Measurements from ENCODE around the gene CCDC7. TPM values are rescaled to one million over a fixed set of nuclear protein-coding genes. Genes with fewer than 3 reads are reported as not detected.
"Not testable (repeated sequence)": the region's sequence is repeated elsewhere in the genome, so short reads cannot be mapped to it uniquely, and the experiment has no call there.

Gene CCDC7
- total and polyA plus RNA-seq, 4 experiments from 2014 or later = 7.7 to 90.5 (median 41.8) TPM

GRCh38 chr10:32787690-32788284, 341.8 kb downstream of the CCDC7 start:
- Mint-ChIP-seq H3K27me3 (no peaks in the 10 kb centered on the region), H3K27ac (no peak overlapping the region), H3K36me3 (peaks cover 5 to 17% of the 10 kb centered on the region in 2 donors), H3K4me3 (no peak overlapping the region), H3K4me1 (no peaks in the 10 kb centered on the region), H3K9me3 (peaks cover 2 to 38% (median 15%) of the 10 kb centered on the region in 8 donors)
- Histone ChIP-seq H3K4me3 (ENCODE audit: low read length in 2 of 2) (no peak overlapping the region), H3K27me3 (ENCODE audit: insufficient read depth, low read length) (no peaks in the 10 kb centered on the region), H3K9me3 (ENCODE audit: control insufficient read depth in 1 of 2, low read length in 2 of 2) (no peaks in the 10 kb centered on the region), H3K27ac (ENCODE audit: low read depth, low read length) (no peak overlapping the region), H3K4me1 (ENCODE audit: insufficient read depth, low read length) (no peaks in the 10 kb centered on the region), H3K36me3 (ENCODE audit: insufficient read depth, low read length) (no peaks in the 10 kb centered on the region)
- POLR2A ChIA-PET (ENCODE audit: partially characterized antibody) = no interaction called here
- CTCF ChIA-PET (ENCODE audit: partially characterized antibody) = no interaction called here
- DNase-seq = no peak
- intact Hi-C loops (cut with micrococcal nuclease) = no loop called here

GRCh38 chr10:32788359-32788758, 342.4 kb downstream of the CCDC7 start:
- no peaks in the 10 kb centered on the region for H3K27me3 ChIP-seq (ENCODE audit: insufficient read depth, low read length)
- H3K4me1 Mint-ChIP-seq = no peaks in the 10 kb centered on the region
- H3K4me1 ChIP-seq (ENCODE audit: insufficient read depth, low read length) = no peaks in the 10 kb centered on the region
- CTCF ChIA-PET (ENCODE audit: partially characterized antibody) = no interaction called here
- no peaks in the 10 kb centered on the region for H3K9me3 ChIP-seq (ENCODE audit: control insufficient read depth in 1 of 2, low read length in 2 of 2)
- no peaks in the 10 kb centered on the region for H3K27me3 Mint-ChIP-seq
- peaks cover 2 to 38% (median 15%) of the 10 kb centered on the region in 8 donors for H3K9me3 Mint-ChIP-seq
- H3K4me3 ChIP-seq (ENCODE audit: low read length in 2 of 2) = no peak overlapping the region
- no peak overlapping the region for H3K27ac Mint-ChIP-seq
- intact Hi-C loops (cut with micrococcal nuclease) = no loop called here
- no peak overlapping the region for H3K27ac ChIP-seq (ENCODE audit: low read depth, low read length)
- peaks cover 5 to 17% of the 10 kb centered on the region in 2 donors for H3K36me3 Mint-ChIP-seq
- H3K4me3 Mint-ChIP-seq = no peak overlapping the region
- no peak for DNase-seq
- H3K36me3 ChIP-seq (ENCODE audit: insufficient read depth, low read length) = no peaks in the 10 kb centered on the region
- POLR2A ChIA-PET (ENCODE audit: partially characterized antibody) = no interaction called here

- no peaks in the 10 kb centered on the region for H3K4me1 Mint-ChIP-seq
- no peaks in the 10 kb centered on the region for H3K27me3 Mint-ChIP-seq
- CTCF ChIA-PET (ENCODE audit: partially characterized antibody) = no interaction called here
- POLR2A ChIA-PET (ENCODE audit: partially characterized antibody) = no interaction called here
- DNase-seq = no peak
- peaks cover 5 to 17% of the 10 kb centered on the region in 2 donors for H3K36me3 Mint-ChIP-seq
- Histone ChIP-seq H3K4me3 (ENCODE audit: low read length in 2 of 2) (no peak overlapping the region), H3K27me3 (ENCODE audit: insufficient read depth, low read length) (no peaks in the 10 kb centered on the region), H3K4me1 (ENCODE audit: insufficient read depth, low read length) (no peaks in the 10 kb centered on the region), H3K9me3 (ENCODE audit: control insufficient read depth in 1 of 2, low read length in 2 of 2) (no peaks in the 10 kb centered on the region), H3K27ac (ENCODE audit: low read depth, low read length) (no peak overlapping the region), H3K36me3 (ENCODE audit: insufficient read depth, low read length) (no peaks in the 10 kb centered on the region)
- intact Hi-C loops (cut with micrococcal nuclease) = loop anchor here (10.0 kb wide), 1 partner anchor 346 kb away; the partner anchor contains the start of gene CCDC7
- H3K9me3 Mint-ChIP-seq = peaks cover 2 to 38% (median 15%) of the 10 kb centered on the region in 8 donors
- no peak overlapping the region for H3K4me3 Mint-ChIP-seq
- H3K27ac Mint-ChIP-seq = no peak overlapping the region
Measured at GRCh38 chr10:32790483-32790882, 344.5 kb downstream of the CCDC7 start.

- ChIA-PET CTCF (ENCODE audit: partially characterized antibody) (no interaction called here), POLR2A (ENCODE audit: partially characterized antibody) (no interaction called here)
- Mint-ChIP-seq H3K27me3 (no peaks in the 10 kb centered on the region), H3K9me3 (peaks cover 0 to 20% (median 4%) of the 10 kb centered on the region in 8 donors), H3K4me1 (peaks cover 0 to 5% (median 2%) of the 10 kb centered on the region in 4 donors), H3K27ac (peak overlapping the region in 2 of 7 donors; percentile 13 to 23), H3K4me3 (no peak overlapping the region), H3K36me3 (peaks cover 2 to 3% of the 10 kb centered on the region in 2 donors)
- Histone ChIP-seq H3K9me3 (ENCODE audit: control insufficient read depth in 1 of 2, low read length in 2 of 2) (no peaks in the 10 kb centered on the region), H3K27me3 (ENCODE audit: insufficient read depth, low read length) (no peaks in the 10 kb centered on the region), H3K36me3 (ENCODE audit: insufficient read depth, low read length) (no peaks in the 10 kb centered on the region), H3K27ac (ENCODE audit: low read depth, low read length) (no peak overlapping the region), H3K4me1 (ENCODE audit: insufficient read depth, low read length) (no peaks in the 10 kb centered on the region), H3K4me3 (ENCODE audit: low read length in 2 of 2) (no peak overlapping the region)
- intact Hi-C loops (cut with micrococcal nuclease) = loop anchor here (10.0 kb wide), 1 partner anchor 348 kb away; the partner anchor contains the start of gene CCDC7
- no peak for DNase-seq
Measured at GRCh38 chr10:32793033-32793432, 347.1 kb downstream of the CCDC7 start.

GRCh38 chr10:32795598-32796183, 349.8 kb downstream of the CCDC7 start:
- intact Hi-C loops (cut with micrococcal nuclease) = loop anchor here (1.0 to 10.0 kb wide), 6 partner anchors 213 to 535 kb away; partner anchors contain the start of gene CCDC7
- H3K36me3 ChIP-seq (ENCODE audit: insufficient read depth, low read length) = no peaks in the 10 kb centered on the region
- Mint-ChIP-seq H3K27ac (peak overlapping the region in 4 of 7 donors; percentile 1 to 47 (median 22)), H3K27me3 (no peaks in the 10 kb centered on the region), H3K4me3 (no peak overlapping the region), H3K36me3 (peaks cover 0 to 2% of the 10 kb centered on the region in 2 donors), H3K4me1 (peaks cover 0 to 5% (median 2%) of the 10 kb centered on the region in 4 donors), H3K9me3 (peaks cover 0 to 7% (median 0%) of the 10 kb centered on the region in 8 donors)
- peak in 4 of 5 donors; percentile 34 to 46 (median 35) for DNase-seq
- ChIA-PET POLR2A (ENCODE audit: partially characterized antibody) (interaction anchor here (0.6 to 1.1 kb wide), 2 partner anchors 358 to 507 kb away, joined by 3 read pairs; no protein-coding TSS in a partner anchor), CTCF (ENCODE audit: partially characterized antibody) (interaction anchor here (1.5 to 2.1 kb wide), 3 partner anchors 214 to 397 kb away, joined by 5 to 13 read pairs (median 8); no protein-coding TSS in a partner anchor)
- H3K4me3 ChIP-seq (ENCODE audit: low read length in 2 of 2) = no peak overlapping the region
- no peaks in the 10 kb centered on the region for H3K27me3 ChIP-seq (ENCODE audit: insufficient read depth, low read length)
- H3K9me3 ChIP-seq (ENCODE audit: control insufficient read depth in 1 of 2, low read length in 2 of 2) = no peaks in the 10 kb centered on the region
- H3K4me1 ChIP-seq (ENCODE audit: insufficient read depth, low read length) = no peaks in the 10 kb centered on the region
- no peak overlapping the region for H3K27ac ChIP-seq (ENCODE audit: low read depth, low read length)

GRCh38 chr10:32797393-32797792, 351.5 kb downstream of the CCDC7 start:
- H3K27me3 ChIP-seq (ENCODE audit: insufficient read depth, low read length); H3K36me3 Mint-ChIP-seq; H3K27ac ChIP-seq (ENCODE audit: low read depth, low read length); H3K4me3 ChIP-seq (ENCODE audit: low read length in 2 of 2); H3K27me3 Mint-ChIP-seq; H3K36me3 ChIP-seq (ENCODE audit: insufficient read depth, low read length); POLR2A ChIA-PET (ENCODE audit: partially characterized antibody); H3K9me3 ChIP-seq (ENCODE audit: control insufficient read depth in 1 of 2, low read length in 2 of 2); H3K9me3 Mint-ChIP-seq; H3K4me1 Mint-ChIP-seq; CTCF ChIA-PET (ENCODE audit: partially characterized antibody); H3K4me1 ChIP-seq (ENCODE audit: insufficient read depth, low read length); H3K27ac Mint-ChIP-seq; H3K4me3 Mint-ChIP-seq: not testable (repeated sequence)
- intact Hi-C loops (cut with micrococcal nuclease) = loop anchor here (5.0 to 10.0 kb wide), 2 partner anchors 320 to 353 kb away; partner anchors contain the start of gene CCDC7
- DNase-seq = peak in 1 of 5 donors; percentile 6

- H3K4me3 Mint-ChIP-seq = no peak overlapping the region
- no peak overlapping the region for H3K27ac Mint-ChIP-seq
- H3K27me3 Mint-ChIP-seq = no peaks in the 10 kb centered on the region
- Histone ChIP-seq H3K9me3 (ENCODE audit: control insufficient read depth in 1 of 2, low read length in 2 of 2) (no peaks in the 10 kb centered on the region), H3K4me3 (ENCODE audit: low read length in 2 of 2) (no peak overlapping the region), H3K27me3 (ENCODE audit: insufficient read depth, low read length) (no peaks in the 10 kb centered on the region), H3K36me3 (ENCODE audit: insufficient read depth, low read length) (no peaks in the 10 kb centered on the region), H3K4me1 (ENCODE audit: insufficient read depth, low read length) (no peaks in the 10 kb centered on the region), H3K27ac (ENCODE audit: low read depth, low read length) (no peak overlapping the region)
- CTCF ChIA-PET (ENCODE audit: partially characterized antibody) = no interaction called here
- peaks cover 0 to 2% (median 0%) of the 10 kb centered on the region in 4 donors for H3K4me1 Mint-ChIP-seq
- H3K36me3 Mint-ChIP-seq = peaks cover 0 to 5% of the 10 kb centered on the region in 2 donors
- H3K9me3 Mint-ChIP-seq = no peaks in the 10 kb centered on the region
- no peak for DNase-seq
- POLR2A ChIA-PET (ENCODE audit: partially characterized antibody) = no interaction called here
- intact Hi-C loops (cut with micrococcal nuclease) = no loop called here
Measured at GRCh38 chr10:32846974-32847373, 401.0 kb downstream of the CCDC7 start.

Measured in CD4-positive, alpha-beta memory T cell (primary cell).